Adipose tissue (tissue), 3 donors: ENCODE results near the gene CRY2. TPM values are rescaled to one million over a fixed set of nuclear protein-coding genes. Genes with fewer than 3 reads are reported as not detected.
"Not testable (repeated sequence)": the region's sequence is repeated elsewhere in the genome, so short reads cannot be mapped to it uniquely, and the experiment has no call there.

Experiments
- H3K27ac ChIP-seq: one replicate; pipeline ENCODE4 v1.5.1; 2013; ENCODE audit warnings: low read depth, low read length
- WGBS, 3 donors: extraction: QIAGEN DNeasy Blood & Tissue Kit; methylation state at CpG; one replicate each; pipeline ENCODE4 v1.1.7; 2013; 5-methylcytosine and 5-hydroxymethylcytosine counted together
- polyA plus RNA-seq, 3 donors: library from polyadenylated mRNA; stranded (reverse); fragments of 200-250 nt; gene quantifications; one replicate each; pipeline ENCODE4 v1.2.3, GENCODE V29; 2013
- donor health status: healthy with polysubstance abuse.
- donor health status: Bipolar disorder and iron deficiency.
- donor health status: healthy.

Gene CRY2
- polyA plus RNA-seq, 3 donors: 14.8 to 60.8 (median 16.2) TPM

DNA sequence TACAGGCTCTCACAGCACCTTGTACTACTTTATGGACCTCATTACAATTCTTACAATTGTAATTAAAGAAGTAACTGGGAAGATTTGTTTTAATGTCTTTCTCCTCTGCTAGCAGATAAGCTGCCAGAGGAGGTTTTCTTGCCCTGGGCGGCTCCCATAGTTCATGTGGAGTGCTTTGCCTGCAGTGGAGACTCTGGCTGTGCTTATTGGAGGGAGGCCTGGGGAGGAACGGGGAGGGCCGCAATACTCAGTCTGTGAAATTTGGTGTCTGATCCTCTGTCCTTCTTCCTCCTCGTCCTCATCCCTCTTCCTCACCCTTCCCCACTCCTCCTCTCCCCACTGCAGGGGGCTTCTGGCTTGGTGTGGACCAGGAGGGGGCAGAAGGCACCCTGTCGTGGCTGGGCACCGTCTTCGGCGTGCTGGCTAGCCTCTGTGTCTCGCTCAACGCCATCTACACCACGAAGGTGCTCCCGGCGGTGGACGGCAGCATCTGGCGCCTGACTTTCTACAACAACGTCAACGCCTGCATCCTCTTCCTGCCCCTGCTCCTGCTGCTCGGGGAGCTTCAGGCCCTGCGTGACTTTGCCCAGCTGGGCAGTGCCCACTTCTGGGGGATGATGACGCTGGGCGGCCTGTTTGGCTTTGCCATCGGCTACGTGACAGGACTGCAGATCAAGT is 36.7 kb upstream of the CRY2 start:
- no peak overlapping the region for H3K27ac ChIP-seq
- 87 to 94% (median 89%) methylated on average over 23 of the region's 23 CpGs for WGBS, 3 donors

DNA sequence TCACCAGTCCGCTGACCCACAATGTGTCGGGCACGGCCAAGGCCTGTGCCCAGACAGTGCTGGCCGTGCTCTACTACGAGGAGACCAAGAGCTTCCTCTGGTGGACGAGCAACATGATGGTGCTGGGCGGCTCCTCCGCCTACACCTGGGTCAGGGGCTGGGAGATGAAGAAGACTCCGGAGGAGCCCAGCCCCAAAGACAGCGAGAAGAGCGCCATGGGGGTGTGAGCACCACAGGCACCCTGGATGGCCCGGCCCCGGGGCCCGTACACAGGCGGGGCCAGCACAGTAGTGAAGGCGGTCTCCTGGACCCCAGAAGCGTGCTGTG is 36.2 kb upstream of the CRY2 start:
- 92 to 96% (median 94%) methylated on average over 17 of the region's 17 CpGs for WGBS, 3 donors
- no peak overlapping the region for H3K27ac ChIP-seq

DNA sequence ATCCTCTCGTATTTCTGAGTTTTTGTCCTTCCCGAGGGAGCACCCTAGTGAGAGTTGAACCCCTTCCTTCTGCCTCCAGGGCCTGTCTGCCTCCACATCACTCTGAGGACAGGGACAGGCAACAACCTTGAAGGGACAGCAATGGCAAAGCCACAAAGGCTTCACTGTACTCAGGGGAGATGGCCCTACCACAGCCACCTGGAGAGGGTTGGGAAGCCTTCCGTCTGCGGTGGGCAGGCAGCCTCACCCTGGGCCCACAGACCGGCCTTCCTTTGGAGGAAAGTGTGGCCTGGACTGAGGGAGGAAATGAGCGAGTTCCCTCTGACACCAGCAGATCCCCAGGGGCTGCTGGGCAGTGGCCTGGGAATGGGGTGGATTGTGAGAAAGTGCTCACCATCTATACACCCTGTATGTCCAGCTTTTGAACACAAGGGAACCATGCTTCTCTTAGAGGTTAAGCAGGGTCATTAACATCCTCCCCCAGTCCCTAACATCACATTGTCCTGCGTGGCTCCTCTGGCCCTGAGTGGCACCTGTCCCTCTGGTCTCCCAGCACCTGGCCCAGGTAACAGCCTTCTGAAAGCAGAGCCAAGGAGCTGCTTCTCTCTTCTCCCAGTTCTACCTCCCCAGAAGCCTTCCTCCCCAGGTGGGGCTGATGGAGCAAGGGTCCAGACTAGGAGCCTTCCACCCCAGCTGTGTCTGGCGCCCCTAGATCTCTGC is 35.5 kb upstream of the CRY2 start:
- H3K27ac ChIP-seq: no peak overlapping the region
- 80 to 89% (median 86%) methylated on average over 8 of the region's 8 CpGs for WGBS, 3 donors

DNA sequence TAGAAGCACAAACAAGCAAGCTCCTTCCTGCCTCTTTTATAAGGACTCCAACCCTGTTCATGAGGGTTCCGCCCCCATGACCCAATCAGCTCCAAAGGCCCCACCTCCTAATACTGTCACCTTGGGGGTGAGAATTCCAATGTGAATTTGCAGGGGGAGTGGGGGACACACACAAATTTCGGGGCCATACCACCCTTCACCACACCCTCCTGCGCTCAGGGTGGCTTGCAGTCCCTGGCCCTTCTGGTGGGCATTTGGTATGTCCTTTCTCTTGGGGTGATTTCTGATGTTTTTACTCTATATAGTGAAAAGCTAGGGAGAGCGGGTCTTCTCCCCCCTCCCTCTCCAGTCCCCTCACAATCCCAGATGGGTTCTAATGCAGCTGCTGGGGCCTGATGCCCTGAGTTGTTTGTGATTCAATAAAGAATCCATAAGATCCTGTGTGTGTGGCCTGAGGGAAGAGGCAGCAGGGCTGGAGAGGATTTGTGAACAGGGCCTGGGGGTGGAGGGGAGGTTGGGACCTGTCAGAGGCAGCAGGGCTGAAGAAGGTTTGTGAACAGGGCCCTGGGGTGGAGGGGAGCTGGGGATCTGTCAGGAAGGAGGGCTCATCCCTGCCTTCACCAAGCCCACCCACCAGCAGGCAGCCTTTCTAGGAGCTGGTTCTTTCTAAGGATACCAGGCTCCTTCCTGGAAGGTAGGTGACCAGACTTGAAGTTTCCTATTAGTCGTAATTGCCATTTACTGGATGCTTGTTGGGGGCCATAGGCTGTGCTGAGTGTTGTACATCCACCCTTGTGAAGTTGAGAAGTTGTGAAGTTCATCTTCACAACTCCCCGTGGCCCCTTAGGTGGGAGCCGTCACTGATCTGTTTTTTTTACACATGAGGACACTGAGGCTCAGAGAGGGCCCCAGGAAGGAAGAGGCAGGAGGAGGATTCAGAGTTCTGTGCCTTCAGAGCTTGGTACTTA is 34.4 kb upstream of the CRY2 start:
- no peak overlapping the region for H3K27ac ChIP-seq
- 76 to 85% (median 81%) methylated on average over 7 of the region's 7 CpGs for WGBS, 3 donors

DNA sequence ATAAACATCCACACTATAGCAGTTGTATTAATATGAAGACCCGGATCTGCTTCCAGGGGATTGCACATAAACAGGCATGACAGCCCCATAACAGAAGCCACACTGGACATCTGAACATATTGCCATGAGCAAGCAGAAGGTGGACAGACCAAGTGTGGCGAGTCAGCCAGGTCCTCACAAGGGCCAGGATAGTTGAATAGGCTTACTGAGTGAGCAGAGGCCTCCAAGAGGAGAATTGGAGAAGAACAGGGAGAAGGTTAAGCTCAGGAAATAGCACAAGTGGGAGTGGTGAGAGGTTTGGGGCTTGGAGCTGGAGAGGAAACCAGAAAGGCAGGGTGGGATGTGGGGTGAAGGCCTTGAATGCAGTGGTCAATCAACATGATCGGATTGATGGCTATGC is 31.5 kb upstream of the CRY2 start:
- H3K27ac ChIP-seq: no peak overlapping the region
- 82 to 86% (median 83%) methylated on average over 3 of the region's 3 CpGs for WGBS, 3 donors

DNA sequence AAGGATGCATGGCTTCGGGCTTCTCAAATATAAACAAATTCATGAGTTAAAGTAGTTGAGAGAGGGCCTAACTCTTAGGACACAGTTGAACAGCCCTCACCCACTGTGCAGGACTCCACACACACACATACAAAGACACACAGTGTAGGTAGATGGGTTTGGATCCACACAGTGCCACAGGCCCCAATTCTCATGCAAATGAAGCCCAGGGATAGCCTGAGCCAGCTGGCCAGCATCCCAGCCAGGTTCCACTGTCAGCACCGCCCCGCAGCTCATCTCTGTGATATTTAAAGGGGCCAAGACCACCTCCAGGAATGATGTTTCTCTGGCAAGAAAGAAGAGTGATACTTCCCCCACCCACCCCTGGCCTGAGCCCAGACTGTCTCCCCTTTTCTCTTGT is 30.7 kb upstream of the CRY2 start:
- 57 to 75% (median 62%) methylated on average over 3 of the region's 3 CpGs for WGBS, 3 donors
- no peak overlapping the region for H3K27ac ChIP-seq

DNA sequence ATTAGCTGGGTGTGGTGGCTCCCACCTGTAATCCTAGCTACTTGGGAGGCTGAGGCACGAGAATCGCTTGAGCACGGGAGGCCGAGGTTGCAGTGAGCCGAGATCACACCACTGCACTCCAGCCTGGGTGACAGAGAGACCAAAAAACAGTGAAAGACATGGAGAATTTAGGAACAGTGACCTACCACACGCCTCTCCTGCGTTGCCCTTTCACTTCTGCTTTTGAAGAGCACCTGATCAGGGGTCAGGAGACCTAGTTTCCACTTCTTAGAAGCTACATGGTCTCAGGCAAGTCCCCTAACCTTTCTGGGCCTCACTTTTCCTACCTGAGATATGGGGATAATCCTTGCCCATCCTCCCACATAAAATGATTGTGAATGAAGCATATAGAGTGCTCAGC is 30.1 kb upstream of the CRY2 start:
- H3K27ac ChIP-seq: no peak overlapping the region
- 91 to 96% (median 92%) methylated on average over 7 of the region's 7 CpGs for WGBS, 3 donors

DNA sequence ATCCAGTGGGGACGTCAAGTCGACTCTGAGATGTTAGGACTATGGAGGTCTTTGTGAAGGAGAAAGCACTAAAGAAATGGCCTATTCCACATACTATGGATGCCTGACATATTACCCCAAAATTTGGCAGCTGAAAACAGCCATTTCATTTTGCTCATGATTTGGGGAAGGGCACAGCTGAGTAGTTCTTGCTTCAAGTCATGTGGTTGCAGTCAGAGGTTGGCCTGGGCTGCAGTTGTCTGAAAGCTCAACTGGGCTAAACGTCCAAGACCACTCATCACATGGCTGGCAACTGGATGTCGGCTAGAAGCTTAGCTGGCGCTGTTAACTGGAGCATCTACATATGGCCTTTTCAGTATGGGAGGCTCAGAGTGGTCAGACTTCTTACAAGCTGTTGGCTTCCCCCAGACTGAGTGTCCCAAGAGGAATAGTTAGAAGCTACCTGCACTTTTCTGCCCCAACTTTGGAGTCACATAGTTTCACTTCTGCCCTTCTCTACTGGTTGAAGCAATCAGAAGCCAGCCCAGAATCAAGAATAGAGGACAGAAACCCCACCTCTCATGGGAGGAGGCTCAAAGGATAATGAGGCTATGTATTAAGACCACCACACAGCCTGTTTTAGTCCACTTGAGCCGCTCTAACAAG is 28.2 kb upstream of the CRY2 start:
- WGBS, 3 donors: 86 to 89% (median 88%) methylated on average over 6 of the region's 6 CpGs
- no peak overlapping the region for H3K27ac ChIP-seq

DNA sequence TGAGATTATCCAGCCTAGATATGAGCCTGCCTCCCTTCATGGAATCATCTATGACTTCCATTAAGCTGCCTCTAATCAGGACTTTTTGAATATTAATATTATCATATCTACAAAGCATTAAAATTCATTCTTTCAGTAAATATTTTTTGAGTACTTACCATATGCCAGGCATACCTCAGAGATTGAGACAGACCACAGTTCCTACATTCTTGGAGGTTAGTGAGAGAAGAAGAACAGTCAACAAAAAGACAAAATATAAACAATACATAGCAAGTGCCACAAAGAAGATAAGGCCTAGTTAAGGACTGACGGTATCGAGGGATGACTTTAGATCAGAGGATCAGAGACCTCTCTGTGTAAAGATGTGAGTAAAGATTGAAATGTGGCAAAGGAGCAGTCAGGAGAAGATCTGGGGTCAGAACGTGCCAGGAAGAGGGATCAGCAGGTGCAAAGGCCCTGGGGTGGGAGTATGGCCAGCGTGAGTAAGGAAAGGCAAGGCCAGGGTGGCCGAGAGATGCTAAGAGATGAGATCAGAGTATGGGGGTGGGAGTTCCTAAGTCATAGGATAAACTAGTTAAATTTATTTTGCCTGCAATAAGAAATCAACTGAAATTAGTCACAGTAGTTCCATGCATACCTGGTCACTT is 26.9 kb upstream of the CRY2 start:
- H3K27ac ChIP-seq: no peak overlapping the region
- WGBS, 3 donors: 93 to 97% (median 95%) methylated on average over 5 of the region's 5 CpGs

DNA sequence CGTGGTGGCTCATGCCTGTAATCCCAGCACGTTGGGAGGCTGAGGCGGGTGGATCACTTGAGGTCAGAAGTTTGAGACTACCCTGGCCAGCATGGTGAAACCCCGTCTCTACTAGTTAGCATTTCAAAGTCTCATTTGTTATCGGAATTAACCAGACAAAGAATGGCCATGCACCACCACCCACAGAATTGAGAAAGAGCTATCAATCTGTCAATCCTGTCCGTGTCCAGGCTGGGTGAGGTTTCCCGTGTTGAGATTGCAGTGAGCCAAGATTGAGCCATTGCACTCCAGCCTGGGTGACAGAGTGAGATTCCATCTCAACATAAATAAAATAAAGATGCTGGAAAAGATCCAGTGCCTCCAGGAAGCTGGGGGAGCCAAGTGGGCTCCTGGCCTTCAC is 20.8 kb upstream of the CRY2 start:
- H3K27ac ChIP-seq: not testable (repeated sequence)
- 41 to 45% (median 44%) methylated on average over 7 of the region's 7 CpGs for WGBS, 3 donors

DNA sequence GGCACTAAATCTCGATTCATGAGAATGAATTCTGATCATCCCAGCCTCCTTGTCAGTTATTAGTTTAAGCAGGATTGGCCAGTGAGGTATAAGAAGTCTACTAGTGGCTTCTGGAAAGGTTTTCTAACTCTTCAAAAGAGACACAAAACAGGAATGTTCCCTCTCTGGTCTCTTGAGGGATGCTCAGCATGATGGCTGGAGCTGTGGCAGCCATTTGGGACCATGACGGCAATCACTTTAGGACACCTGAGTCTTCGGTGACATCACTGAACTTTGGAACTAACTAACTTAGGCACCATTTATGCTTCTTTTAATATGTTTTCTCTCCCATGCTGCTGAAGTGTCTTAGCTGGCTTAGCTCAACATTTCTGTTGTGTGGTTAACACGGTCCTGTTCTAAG is 20.2 kb upstream of the CRY2 start:
- 94 to 97% (median 96%) methylated on average over 4 of the region's 4 CpGs for WGBS, 3 donors
- H3K27ac ChIP-seq: no peak overlapping the region

DNA sequence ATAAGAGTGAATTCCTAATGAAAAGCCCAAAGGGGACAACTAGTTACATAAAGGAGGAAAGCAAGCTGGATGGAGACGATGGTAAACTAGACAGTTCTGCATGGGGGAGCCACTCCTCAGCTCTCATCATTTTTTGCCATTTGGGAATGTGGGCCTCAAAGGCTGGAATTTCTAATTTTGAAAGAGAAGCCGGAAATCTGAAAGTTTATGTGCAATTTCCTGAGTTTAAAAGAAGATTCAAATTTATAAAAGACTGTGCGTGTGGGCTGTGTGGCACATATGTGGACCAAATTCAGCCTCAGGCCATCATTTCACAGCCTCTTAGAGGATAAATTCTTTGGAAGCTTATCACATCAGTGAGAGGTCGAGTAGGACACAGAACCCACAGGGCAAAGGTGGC is 18.3 kb upstream of the CRY2 start:
- no peak overlapping the region for H3K27ac ChIP-seq
- WGBS, 3 donors: 63 to 65% (median 64%) methylated on average over 4 of the region's 4 CpGs

DNA sequence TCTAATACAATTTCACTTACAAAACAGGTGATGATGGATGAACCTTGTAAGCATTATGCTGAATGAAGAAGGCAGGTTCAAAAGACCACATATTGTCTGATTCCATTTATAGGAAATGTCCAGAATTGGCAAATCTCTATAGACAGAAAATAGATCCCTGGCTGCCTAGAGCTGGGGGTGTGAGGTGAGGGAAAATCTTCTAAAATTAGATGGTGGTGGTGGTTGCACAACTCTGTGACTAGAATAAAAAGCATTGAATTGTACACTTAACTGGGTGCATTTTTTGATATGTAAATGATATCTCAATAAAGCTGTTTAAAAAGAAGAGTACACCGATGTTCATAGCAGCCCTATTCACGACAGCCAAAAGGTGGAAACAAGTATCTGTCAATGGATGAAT is 16.7 kb upstream of the CRY2 start:
- 94 to 95% (median 95%) methylated on average over 2 of the region's 2 CpGs for WGBS, 3 donors
- no peak overlapping the region for H3K27ac ChIP-seq

DNA sequence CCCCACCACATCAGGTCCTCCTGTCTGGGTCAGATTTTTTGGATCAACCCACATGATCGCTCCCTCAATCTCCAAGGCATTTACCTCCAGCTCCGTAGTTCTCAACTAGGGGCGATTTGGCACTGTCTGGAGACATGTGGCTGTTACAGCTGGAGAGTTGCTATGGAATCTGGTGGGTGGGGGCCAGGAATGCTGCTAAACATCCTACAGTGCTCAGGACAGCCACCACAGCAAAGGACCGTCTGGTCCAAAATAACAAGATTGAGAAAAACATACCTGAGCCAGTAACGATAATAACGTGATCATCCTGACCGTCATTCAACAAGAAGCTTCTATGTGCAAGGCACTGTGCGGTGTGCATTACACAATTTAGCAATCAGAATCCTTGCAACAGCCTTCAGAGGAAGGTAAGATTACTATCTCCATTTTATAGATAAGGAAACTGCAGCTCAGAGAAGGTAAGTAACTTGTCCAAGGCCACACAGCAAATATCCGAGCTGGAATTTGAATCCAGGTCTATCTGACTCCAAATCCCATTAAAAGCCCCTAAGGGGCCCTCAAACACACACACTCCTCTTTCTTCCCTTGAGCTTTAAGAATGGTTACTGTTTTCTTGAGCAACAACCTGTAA is 14.3 kb upstream of the CRY2 start:
- H3K27ac ChIP-seq: no peak overlapping the region
- WGBS, 3 donors: 76 to 86% (median 83%) methylated on average over 9 of the region's 9 CpGs

DNA sequence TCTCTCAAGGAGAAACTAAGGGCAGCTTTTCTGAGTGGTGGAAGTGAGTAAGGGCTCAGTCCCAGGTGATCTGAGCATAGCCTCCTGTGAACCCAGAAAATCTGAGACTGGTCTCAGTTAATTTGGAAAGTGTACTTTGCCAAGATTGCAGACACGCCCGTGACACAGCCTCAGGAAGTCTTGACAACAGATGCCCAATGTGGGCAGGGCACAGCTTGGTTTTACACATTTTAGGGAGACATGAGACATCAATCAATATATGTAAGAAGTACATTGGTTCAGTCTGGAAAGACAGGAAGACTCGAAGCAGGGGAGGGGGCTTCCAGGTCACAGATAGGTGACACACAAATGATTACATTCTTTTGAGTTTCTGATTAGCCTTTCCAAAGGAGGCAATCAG is 13.5 kb upstream of the CRY2 start:
- WGBS, 3 donors: 58 to 63% (median 58%) methylated on average over 3 of the region's 3 CpGs
- no peak overlapping the region for H3K27ac ChIP-seq

DNA sequence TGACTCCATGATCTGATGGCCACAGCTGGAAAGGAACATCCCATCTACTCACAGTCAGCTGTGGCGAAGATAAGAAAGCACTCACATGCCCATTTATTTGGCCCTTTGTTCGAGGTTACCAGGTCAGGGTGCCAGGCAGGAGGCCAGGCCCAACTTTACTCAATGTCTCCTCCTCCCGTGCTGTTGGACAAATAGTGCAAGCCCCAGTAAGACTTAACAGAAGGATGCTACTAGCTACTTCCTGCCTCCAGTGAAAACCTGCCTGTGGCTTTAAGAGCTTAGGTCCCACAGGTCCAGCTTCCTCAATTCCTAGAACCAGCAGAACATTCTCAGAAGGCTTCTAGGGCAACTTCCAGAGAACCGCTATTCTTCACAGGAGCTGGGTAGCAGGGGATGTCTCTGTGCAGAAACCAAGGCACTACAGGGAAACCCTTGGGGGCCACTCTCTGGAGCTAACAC is 12.9 kb upstream of the CRY2 start:
- WGBS, 3 donors: 42 to 50% (median 45%) methylated on average over 4 of the region's 4 CpGs

DNA sequence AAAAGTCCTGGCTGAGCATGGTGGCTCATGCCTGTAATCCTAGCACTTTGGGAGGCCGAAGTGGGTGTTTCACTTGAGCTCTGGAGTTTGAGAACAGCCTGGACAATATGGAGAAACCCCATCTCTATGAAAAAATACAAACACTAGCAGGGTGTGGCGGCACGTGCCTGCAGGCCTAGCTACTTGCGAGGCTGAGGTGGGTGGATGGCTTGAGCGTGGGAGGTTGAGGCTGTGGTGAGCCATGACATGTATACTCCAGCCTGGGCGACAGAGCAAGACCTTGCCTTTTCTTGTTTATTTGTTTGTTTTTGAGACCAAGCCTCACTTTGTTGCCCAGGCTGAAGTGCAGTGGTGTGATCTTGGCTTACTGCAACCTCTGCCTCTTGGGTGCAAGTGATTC is 8.1 kb upstream of the CRY2 start:
- H3K27ac ChIP-seq: no peak overlapping the region
- 90 to 93% (median 92%) methylated on average over 6 of the region's 6 CpGs for WGBS, 3 donors

More for the DNA sequence above, 12.9 kb upstream of the CRY2 start:
- H3K27ac ChIP-seq: no peak overlapping the region

DNA sequence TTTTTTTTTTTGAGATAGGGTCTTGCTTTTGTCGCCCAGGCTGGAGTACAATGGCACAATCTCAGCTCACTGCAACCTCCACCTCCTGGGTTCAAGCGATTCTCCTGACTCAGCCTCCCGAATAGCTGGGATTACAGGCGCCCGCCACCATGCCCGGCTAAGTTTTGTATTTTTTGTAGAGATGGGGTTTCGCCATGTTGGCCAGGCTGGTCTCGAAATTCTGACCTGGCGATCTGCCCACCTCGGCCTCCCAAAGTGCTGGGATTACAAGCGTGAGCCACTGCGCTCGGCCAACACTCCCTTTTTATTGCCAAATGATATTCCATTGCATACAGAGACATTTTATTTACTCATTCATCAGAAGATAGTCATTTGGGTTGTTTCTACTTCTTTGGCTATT is 7.0 kb upstream of the CRY2 start:
- 83 to 90% (median 88%) methylated on average over 13 of the region's 13 CpGs for WGBS, 3 donors
- not testable (repeated sequence) for H3K27ac ChIP-seq
